HL-60 (cell line): ENCODE data around the gene GABPB1.

Source experiments
- GABPA ChIP-seq: IDR thresholded peaks from 2 replicates; pipeline ENCODE4 v1.6.1; 2012; ENCODE audit warnings: low read depth
- POLR2AphosphoS5 ChIP-seq: IDR thresholded peaks from 2 replicates; pipeline ENCODE4 v1.6.1; 2012; ENCODE audit warnings: low read depth
- TF ChIP-seq, protein P1 (sequence below): IDR thresholded peaks from one replicate; pipeline ENCODE4 v1.5.1; 2011; ENCODE audit warnings: low read length, control low read depth, inconsistent platforms; ENCODE audit not compliant: insufficient read depth
- TF ChIP-seq, protein P2 (sequence below): IDR thresholded peaks from 2 replicates; pipeline ENCODE4 v1.6.1; 2012; ENCODE audit warnings: low read depth; ENCODE audit not compliant: insufficient replicate concordance

DNA sequence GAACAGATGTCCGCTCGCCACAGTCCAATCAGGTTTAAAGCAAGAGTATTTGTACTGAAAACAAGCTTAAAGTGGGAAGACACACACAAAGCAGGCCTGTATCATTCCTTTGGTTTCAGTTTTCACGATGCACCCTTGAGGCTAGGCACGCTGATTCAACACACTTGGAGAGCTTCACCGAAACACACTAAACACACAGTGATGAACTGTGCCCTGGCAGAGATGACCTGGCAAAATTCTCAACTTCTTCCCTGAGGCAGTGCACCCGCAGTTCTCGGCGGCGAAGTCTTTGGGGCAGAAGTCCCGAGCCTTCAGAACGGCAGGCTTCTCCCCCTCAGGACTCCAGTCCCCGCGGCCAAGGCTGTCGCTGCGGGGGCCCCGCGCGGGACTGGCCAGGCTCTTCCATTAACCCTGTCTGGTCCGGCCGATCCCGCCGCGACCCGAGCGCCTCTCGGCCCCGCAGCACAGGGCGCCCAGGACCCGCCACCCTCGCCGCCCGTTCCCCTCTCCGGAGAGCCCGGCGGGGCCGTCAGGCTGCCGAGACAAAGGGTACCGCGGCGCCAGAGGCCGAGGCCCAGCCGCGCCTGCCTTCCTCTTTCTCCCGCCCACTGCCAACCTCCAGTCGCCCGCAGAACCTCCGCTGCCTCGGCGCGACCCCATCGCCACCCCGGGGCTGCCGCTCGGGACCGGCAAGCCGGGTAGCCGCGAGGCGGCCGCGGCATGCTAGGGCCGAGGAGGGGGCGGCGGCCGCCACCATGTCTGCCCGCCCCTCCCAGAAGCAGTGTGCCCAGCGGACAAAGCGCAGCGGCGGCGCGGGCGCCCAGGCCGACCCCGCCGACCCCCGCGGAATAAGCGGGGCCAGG is 792 bp downstream of the GABPB1 start:
- TF ChIP-seq, protein P1, sequence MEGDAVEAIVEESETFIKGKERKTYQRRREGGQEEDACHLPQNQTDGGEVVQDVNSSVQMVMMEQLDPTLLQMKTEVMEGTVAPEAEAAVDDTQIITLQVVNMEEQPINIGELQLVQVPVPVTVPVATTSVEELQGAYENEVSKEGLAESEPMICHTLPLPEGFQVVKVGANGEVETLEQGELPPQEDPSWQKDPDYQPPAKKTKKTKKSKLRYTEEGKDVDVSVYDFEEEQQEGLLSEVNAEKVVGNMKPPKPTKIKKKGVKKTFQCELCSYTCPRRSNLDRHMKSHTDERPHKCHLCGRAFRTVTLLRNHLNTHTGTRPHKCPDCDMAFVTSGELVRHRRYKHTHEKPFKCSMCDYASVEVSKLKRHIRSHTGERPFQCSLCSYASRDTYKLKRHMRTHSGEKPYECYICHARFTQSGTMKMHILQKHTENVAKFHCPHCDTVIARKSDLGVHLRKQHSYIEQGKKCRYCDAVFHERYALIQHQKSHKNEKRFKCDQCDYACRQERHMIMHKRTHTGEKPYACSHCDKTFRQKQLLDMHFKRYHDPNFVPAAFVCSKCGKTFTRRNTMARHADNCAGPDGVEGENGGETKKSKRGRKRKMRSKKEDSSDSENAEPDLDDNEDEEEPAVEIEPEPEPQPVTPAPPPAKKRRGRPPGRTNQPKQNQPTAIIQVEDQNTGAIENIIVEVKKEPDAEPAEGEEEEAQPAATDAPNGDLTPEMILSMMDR, result no peak
- TF ChIP-seq POLR2AphosphoS5 (peak; percentile 39; the same call in 1 of the 2 replicates), GABPA (no peak)
- TF ChIP-seq, protein P2, sequence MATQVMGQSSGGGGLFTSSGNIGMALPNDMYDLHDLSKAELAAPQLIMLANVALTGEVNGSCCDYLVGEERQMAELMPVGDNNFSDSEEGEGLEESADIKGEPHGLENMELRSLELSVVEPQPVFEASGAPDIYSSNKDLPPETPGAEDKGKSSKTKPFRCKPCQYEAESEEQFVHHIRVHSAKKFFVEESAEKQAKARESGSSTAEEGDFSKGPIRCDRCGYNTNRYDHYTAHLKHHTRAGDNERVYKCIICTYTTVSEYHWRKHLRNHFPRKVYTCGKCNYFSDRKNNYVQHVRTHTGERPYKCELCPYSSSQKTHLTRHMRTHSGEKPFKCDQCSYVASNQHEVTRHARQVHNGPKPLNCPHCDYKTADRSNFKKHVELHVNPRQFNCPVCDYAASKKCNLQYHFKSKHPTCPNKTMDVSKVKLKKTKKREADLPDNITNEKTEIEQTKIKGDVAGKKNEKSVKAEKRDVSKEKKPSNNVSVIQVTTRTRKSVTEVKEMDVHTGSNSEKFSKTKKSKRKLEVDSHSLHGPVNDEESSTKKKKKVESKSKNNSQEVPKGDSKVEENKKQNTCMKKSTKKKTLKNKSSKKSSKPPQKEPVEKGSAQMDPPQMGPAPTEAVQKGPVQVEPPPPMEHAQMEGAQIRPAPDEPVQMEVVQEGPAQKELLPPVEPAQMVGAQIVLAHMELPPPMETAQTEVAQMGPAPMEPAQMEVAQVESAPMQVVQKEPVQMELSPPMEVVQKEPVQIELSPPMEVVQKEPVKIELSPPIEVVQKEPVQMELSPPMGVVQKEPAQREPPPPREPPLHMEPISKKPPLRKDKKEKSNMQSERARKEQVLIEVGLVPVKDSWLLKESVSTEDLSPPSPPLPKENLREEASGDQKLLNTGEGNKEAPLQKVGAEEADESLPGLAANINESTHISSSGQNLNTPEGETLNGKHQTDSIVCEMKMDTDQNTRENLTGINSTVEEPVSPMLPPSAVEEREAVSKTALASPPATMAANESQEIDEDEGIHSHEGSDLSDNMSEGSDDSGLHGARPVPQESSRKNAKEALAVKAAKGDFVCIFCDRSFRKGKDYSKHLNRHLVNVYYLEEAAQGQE, result no peak
